GM10847 (cell line): ENCODE results near the gene TMEM120B.

Experiments used
- POLR2A ChIP-seq: IDR thresholded peaks from 2 replicates; pipeline ENCODE4 v1.6.1; 2011; ENCODE audit not compliant: insufficient read length; ENCODE audit errors: extremely low read depth

Gene TMEM120B

GRCh38 chr12:121731473-121731872 is 18.9 kb downstream of the TMEM120B start:
- no peak for TF ChIP-seq POLR2A

GRCh38 chr12:121733849-121734248 is 21.3 kb downstream of the TMEM120B start:
- no peak for TF ChIP-seq POLR2A

- no peak for TF ChIP-seq POLR2A
These were observed 25.8 kb downstream of the TMEM120B start for GRCh38 chr12:121738340-121738858.

- TF ChIP-seq POLR2A = no peak
These were observed 28.3 kb downstream of the TMEM120B start for GRCh38 chr12:121740847-121741246.

GRCh38 chr12:121741743-121742142 is 29.2 kb downstream of the TMEM120B start:
- no peak for TF ChIP-seq POLR2A

- TF ChIP-seq POLR2A = no peak
These were observed 35.6 kb downstream of the TMEM120B start for GRCh38 chr12:121748218-121748570.

- no peak for TF ChIP-seq POLR2A
These were observed 36.2 kb downstream of the TMEM120B start for GRCh38 chr12:121748571-121749265.

- no peak for TF ChIP-seq POLR2A
These were observed 36.7 kb downstream of the TMEM120B start for GRCh38 chr12:121749267-121749666.

GRCh38 chr12:121750507-121750955 is 38.0 kb downstream of the TMEM120B start:
- TF ChIP-seq POLR2A = no peak

- TF ChIP-seq POLR2A = no peak
These were observed 38.5 kb downstream of the TMEM120B start for GRCh38 chr12:121751034-121751433.

GRCh38 chr12:121751749-121752351 is 39.3 kb downstream of the TMEM120B start:
- no peak for TF ChIP-seq POLR2A

- no peak for TF ChIP-seq POLR2A
These were observed 41.3 kb downstream of the TMEM120B start for GRCh38 chr12:121753844-121754264.

GRCh38 chr12:121754836-121755235 is 42.3 kb downstream of the TMEM120B start:
- no peak for TF ChIP-seq POLR2A

- no peak for TF ChIP-seq POLR2A
These were observed 43.0 kb downstream of the TMEM120B start for GRCh38 chr12:121755591-121755990.

- TF ChIP-seq POLR2A = no peak
These were observed 49.7 kb downstream of the TMEM120B start for GRCh38 chr12:121762269-121762668.

GRCh38 chr12:121764808-121765207 is 52.3 kb downstream of the TMEM120B start:
- no peak for TF ChIP-seq POLR2A
